Sigmoid colon (tissue), 4 donors: Measurements from ENCODE around the gene FTCDNL1.

Source experiments
- POLR2AphosphoS5 ChIP-seq, 4 donors: sonication (generic); formaldehyde crosslinking; IDR thresholded peaks; one replicate each; pipeline ENCODE4 v1.6.1; 2017; ENCODE audit warnings: antibody characterized with exemption in 4 of 4
- TF ChIP-seq, protein P1 (sequence below), 4 experiments: fragments of 450-650 bp in 3 of 4; fragments of 200-600 bp in 1 of 4; IDR thresholded peaks; one replicate each; pipeline ENCODE4 v1.5.1; 2016 to 2019; ENCODE audit warnings: antibody characterized with exemption in 4 of 4, mild to moderate bottlenecking in 3 of 4, moderate library complexity in 2 of 4

DNA sequence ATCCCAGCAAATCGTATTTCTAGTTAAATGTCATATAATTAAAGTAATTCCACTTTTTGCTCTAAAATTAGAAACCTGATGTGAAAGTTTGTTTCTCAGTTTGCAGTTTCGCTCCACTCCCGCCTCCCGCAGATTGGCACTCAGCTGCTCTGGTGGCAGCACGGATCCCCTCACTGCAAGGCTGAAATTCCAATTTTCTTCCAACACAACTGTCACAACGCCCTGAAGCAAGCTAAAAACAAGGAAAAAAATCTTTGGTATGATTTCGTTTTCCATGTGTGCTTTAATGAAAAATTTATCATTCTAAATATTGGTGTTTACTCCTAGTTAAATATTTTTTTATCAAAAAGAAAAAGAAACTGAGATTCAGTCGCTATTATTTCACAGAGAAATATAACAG is 38.5 kb downstream of the FTCDNL1 start:
- TF ChIP-seq, protein P1, sequence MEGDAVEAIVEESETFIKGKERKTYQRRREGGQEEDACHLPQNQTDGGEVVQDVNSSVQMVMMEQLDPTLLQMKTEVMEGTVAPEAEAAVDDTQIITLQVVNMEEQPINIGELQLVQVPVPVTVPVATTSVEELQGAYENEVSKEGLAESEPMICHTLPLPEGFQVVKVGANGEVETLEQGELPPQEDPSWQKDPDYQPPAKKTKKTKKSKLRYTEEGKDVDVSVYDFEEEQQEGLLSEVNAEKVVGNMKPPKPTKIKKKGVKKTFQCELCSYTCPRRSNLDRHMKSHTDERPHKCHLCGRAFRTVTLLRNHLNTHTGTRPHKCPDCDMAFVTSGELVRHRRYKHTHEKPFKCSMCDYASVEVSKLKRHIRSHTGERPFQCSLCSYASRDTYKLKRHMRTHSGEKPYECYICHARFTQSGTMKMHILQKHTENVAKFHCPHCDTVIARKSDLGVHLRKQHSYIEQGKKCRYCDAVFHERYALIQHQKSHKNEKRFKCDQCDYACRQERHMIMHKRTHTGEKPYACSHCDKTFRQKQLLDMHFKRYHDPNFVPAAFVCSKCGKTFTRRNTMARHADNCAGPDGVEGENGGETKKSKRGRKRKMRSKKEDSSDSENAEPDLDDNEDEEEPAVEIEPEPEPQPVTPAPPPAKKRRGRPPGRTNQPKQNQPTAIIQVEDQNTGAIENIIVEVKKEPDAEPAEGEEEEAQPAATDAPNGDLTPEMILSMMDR (IDR thresholded peaks at IDR 0.05), result no peak
- no peak for TF ChIP-seq POLR2AphosphoS5 (IDR thresholded peaks at IDR 0.05)
